ENCODE measurements around the gene WIPF1.

Gene WIPF1

DNA sequence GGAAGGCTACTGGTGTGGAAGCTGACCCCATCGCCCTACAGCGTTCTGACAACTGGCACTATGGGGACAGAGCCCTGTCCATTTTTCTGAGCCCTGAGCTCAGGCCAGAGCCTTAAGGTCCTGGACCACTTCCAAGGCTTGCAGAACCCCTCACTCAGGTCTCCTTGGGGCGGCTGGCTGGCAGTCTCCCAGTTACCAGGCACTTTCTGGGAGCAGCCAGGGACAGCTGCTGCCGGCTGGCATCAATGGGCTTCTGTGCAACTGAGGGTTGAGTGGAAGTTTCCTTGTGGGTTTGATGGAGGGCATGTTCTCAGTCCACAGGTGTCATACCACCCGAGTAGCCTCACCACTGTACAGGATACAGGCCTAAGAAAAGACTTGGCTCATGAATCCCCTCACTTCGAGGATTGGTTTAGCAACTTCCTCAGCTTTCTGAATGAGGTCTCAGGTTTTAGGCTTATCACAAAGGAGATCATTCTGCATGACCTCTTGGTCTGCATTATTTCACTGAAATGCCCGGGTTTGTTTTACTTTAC, 27.4 kb upstream of the WIPF1 start:
- no peak overlapping the region for H3K23ac ChIP-seq (ENCODE audit: low read length)
- no peaks in the 10 kb centered on the region for H3K79me2 ChIP-seq (ENCODE audit: control insufficient read depth, insufficient read depth, low read length)
- H3K56ac ChIP-seq (ENCODE audit: low read length), result no peak overlapping the region
- no CpG with 5 or more reads among the region's 7 CpGs for whole genome bisulfite sequencing (ENCODE audit: extremely low coverage, insufficient coverage, low lambda C conversion rate)
- H3K4me2 ChIP-seq (ENCODE audit: low read length), result no peak overlapping the region
- H4K5ac ChIP-seq (ENCODE audit: low read length), result no peak overlapping the region
- H3K9ac ChIP-seq (ENCODE audit: low read length), result no peak overlapping the region
- no peaks in the 10 kb centered on the region for H3K36me3 ChIP-seq (ENCODE audit: control insufficient read depth, insufficient read depth, low read length)
- H2BK5ac ChIP-seq (ENCODE audit: low read length), result no peak overlapping the region
- H3K4ac ChIP-seq (ENCODE audit: low read depth, low read length), result no peak overlapping the region
- no peak overlapping the region for H2BK120ac ChIP-seq (ENCODE audit: low read depth, low read length)
- no peak overlapping the region for H2AK5ac ChIP-seq (ENCODE audit: low read length)
- H3K27me3 ChIP-seq (ENCODE audit: insufficient read depth, low read length, poor library complexity), result no peaks in the 10 kb centered on the region
- no peak overlapping the region for H4K8ac ChIP-seq (ENCODE audit: low read depth, low read length)
- H3K18ac ChIP-seq (ENCODE audit: low read length), result no peak overlapping the region
- no peaks in the 10 kb centered on the region for H3K4me1 ChIP-seq (ENCODE audit: control insufficient read depth, low read depth, low read length)
- H3K27ac ChIP-seq (ENCODE audit: low read depth, low read length), result no peak overlapping the region
- H3K4me3 ChIP-seq (ENCODE audit: low read length), result no peak overlapping the region
- DNase-seq, result no peak
- H2BK15ac ChIP-seq (replicated peaks; ENCODE audit: low read depth), result no peak overlapping the region
- no peaks in the 10 kb centered on the region for H3K79me1 ChIP-seq (ENCODE audit: low read length)

- Histone ChIP-seq H3K56ac (ENCODE audit: low read length) (no peak overlapping the region), H4K5ac (ENCODE audit: low read length) (no peak overlapping the region), H2BK5ac (ENCODE audit: low read length) (no peak overlapping the region), H3K9ac (ENCODE audit: low read length) (no peak overlapping the region), H2AK5ac (ENCODE audit: low read length) (no peak overlapping the region), H3K27me3 (ENCODE audit: insufficient read depth, low read length, poor library complexity) (no peaks in the 10 kb centered on the region), H4K8ac (ENCODE audit: low read depth, low read length) (no peak overlapping the region), H3K18ac (ENCODE audit: low read length) (no peak overlapping the region), H2BK15ac (replicated peaks; ENCODE audit: low read depth) (no peak overlapping the region), H3K4me1 (ENCODE audit: control insufficient read depth, low read depth, low read length) (no peaks in the 10 kb centered on the region), H3K27ac (ENCODE audit: low read depth, low read length) (no peak overlapping the region), H3K4me3 (ENCODE audit: low read length) (no peak overlapping the region), H2BK120ac (ENCODE audit: low read depth, low read length) (no peak overlapping the region), H3K4me2 (ENCODE audit: low read length) (no peak overlapping the region), H3K79me2 (ENCODE audit: control insufficient read depth, insufficient read depth, low read length) (no peaks in the 10 kb centered on the region), H3K79me1 (ENCODE audit: low read length) (no peaks in the 10 kb centered on the region), H3K4ac (ENCODE audit: low read depth, low read length) (no peak overlapping the region), H3K36me3 (ENCODE audit: control insufficient read depth, insufficient read depth, low read length) (no peaks in the 10 kb centered on the region), H3K23ac (ENCODE audit: low read length) (no peak overlapping the region)
- no peak for DNase-seq
Observed at GRCh38 chr2:174623690-174624089, 26.1 kb upstream of the WIPF1 start.

DNA sequence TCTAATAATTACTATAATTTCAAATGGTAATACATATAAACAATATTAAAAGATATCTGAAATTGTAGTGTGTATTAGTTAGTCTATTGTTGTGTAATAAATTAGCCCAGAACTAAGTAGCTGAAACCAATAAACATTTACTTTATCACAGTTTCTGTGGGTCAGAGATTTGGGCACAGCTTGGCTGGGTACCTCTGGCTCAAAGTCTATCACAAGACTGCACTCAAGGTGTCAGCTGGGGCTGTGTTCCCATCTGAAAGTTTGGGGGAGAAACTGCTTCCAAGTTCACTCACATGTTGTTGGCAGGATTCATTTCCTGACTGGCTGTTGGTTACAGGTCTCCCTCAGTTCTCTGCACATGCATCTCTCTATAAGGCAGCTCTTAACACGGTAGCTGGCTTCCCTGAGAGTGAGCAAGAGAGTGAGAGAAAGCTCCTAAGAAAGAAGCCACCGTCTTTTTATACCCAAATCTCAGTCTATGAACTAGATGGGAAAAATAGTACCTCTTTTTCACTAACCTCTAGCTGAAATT, 25.6 kb upstream of the WIPF1 start:
- Histone ChIP-seq H4K5ac (ENCODE audit: low read length) (no peak overlapping the region), H3K18ac (ENCODE audit: low read length) (no peak overlapping the region), H3K4ac (ENCODE audit: low read depth, low read length) (no peak overlapping the region), H3K4me2 (ENCODE audit: low read length) (no peak overlapping the region), H2AK5ac (ENCODE audit: low read length) (no peak overlapping the region), H3K79me1 (ENCODE audit: low read length) (no peaks in the 10 kb centered on the region), H3K56ac (ENCODE audit: low read length) (no peak overlapping the region), H2BK5ac (ENCODE audit: low read length) (no peak overlapping the region), H2BK15ac (replicated peaks; ENCODE audit: low read depth) (no peak overlapping the region), H3K27me3 (ENCODE audit: insufficient read depth, low read length, poor library complexity) (no peaks in the 10 kb centered on the region), H3K4me3 (ENCODE audit: low read length) (no peak overlapping the region), H3K27ac (ENCODE audit: low read depth, low read length) (no peak overlapping the region), H4K8ac (ENCODE audit: low read depth, low read length) (no peak overlapping the region), H2BK120ac (ENCODE audit: low read depth, low read length) (no peak overlapping the region), H3K9ac (ENCODE audit: low read length) (no peak overlapping the region), H3K79me2 (ENCODE audit: control insufficient read depth, insufficient read depth, low read length) (no peaks in the 10 kb centered on the region), H3K4me1 (ENCODE audit: control insufficient read depth, low read depth, low read length) (no peaks in the 10 kb centered on the region), H3K23ac (ENCODE audit: low read length) (no peak overlapping the region), H3K36me3 (ENCODE audit: control insufficient read depth, insufficient read depth, low read length) (no peaks in the 10 kb centered on the region)
- no peak for DNase-seq
- no CpG with 5 or more reads among the region's 2 CpGs for WGBS (ENCODE audit: extremely low coverage, insufficient coverage, low lambda C conversion rate)

GRCh38 chr2:174621323-174621722, 23.7 kb upstream of the WIPF1 start:
- Histone ChIP-seq H3K23ac (ENCODE audit: low read length) (no peak overlapping the region), H3K79me1 (ENCODE audit: low read length) (no peaks in the 10 kb centered on the region), H3K4ac (ENCODE audit: low read depth, low read length) (no peak overlapping the region), H4K8ac (ENCODE audit: low read depth, low read length) (no peak overlapping the region), H2BK120ac (ENCODE audit: low read depth, low read length) (no peak overlapping the region), H3K4me2 (ENCODE audit: low read length) (no peak overlapping the region), H3K4me3 (ENCODE audit: low read length) (no peak overlapping the region), H3K79me2 (ENCODE audit: control insufficient read depth, insufficient read depth, low read length) (no peaks in the 10 kb centered on the region), H3K56ac (ENCODE audit: low read length) (no peak overlapping the region), H3K9ac (ENCODE audit: low read length) (no peak overlapping the region), H4K5ac (ENCODE audit: low read length) (no peak overlapping the region), H2BK5ac (ENCODE audit: low read length) (no peak overlapping the region), H3K27ac (ENCODE audit: low read depth, low read length) (no peak overlapping the region), H3K27me3 (ENCODE audit: insufficient read depth, low read length, poor library complexity) (no peaks in the 10 kb centered on the region), H2AK5ac (ENCODE audit: low read length) (no peak overlapping the region), H3K36me3 (ENCODE audit: control insufficient read depth, insufficient read depth, low read length) (no peaks in the 10 kb centered on the region), H2BK15ac (replicated peaks; ENCODE audit: low read depth) (no peak overlapping the region), H3K18ac (ENCODE audit: low read length) (no peak overlapping the region), H3K4me1 (ENCODE audit: control insufficient read depth, low read depth, low read length) (no peaks in the 10 kb centered on the region)
- WGBS (ENCODE audit: extremely low coverage, insufficient coverage, low lambda C conversion rate), result no CpG with 5 or more reads among the region's 3 CpGs
- DNase-seq, result no peak

DNA sequence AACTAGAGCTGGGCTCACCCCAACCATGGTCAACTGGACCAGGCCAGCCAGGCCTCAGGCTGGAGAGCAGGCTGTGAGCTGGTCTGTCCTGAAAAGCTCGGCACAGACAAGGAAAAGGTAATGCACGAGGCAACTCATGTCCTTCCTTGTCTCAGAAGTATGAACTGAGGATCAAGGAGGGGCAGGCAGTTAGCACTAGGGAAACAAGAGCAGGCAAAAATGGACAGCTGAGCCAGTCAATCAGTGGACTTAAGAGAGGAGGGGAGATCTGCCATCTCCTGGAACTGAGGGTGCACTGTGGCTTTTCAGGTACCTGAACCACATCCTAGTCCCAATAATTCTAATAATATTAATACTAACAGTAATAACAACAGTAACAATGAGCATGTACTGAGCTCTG, 20.6 kb upstream of the WIPF1 start:
- Histone ChIP-seq H3K56ac (ENCODE audit: low read length) (no peak overlapping the region), H3K18ac (ENCODE audit: low read length) (no peak overlapping the region), H3K27me3 (ENCODE audit: insufficient read depth, low read length, poor library complexity) (no peaks in the 10 kb centered on the region), H4K5ac (ENCODE audit: low read length) (no peak overlapping the region), H2BK120ac (ENCODE audit: low read depth, low read length) (no peak overlapping the region), H3K79me2 (ENCODE audit: control insufficient read depth, insufficient read depth, low read length) (no peaks in the 10 kb centered on the region), H3K23ac (ENCODE audit: low read length) (no peak overlapping the region), H3K4me2 (ENCODE audit: low read length) (no peak overlapping the region), H2BK15ac (replicated peaks; ENCODE audit: low read depth) (no peak overlapping the region), H3K4me3 (ENCODE audit: low read length) (no peak overlapping the region), H3K79me1 (ENCODE audit: low read length) (no peaks in the 10 kb centered on the region), H3K4ac (ENCODE audit: low read depth, low read length) (no peak overlapping the region), H2BK5ac (ENCODE audit: low read length) (no peak overlapping the region), H3K9ac (ENCODE audit: low read length) (no peak overlapping the region), H3K36me3 (ENCODE audit: control insufficient read depth, insufficient read depth, low read length) (no peaks in the 10 kb centered on the region), H3K4me1 (ENCODE audit: control insufficient read depth, low read depth, low read length) (no peaks in the 10 kb centered on the region), H4K8ac (ENCODE audit: low read depth, low read length) (no peak overlapping the region), H3K27ac (ENCODE audit: low read depth, low read length) (no peak overlapping the region), H2AK5ac (ENCODE audit: low read length) (no peak overlapping the region)
- DNase-seq, result no peak
- WGBS (ENCODE audit: extremely low coverage, insufficient coverage, low lambda C conversion rate), result no CpG with 5 or more reads among the region's 2 CpGs

DNA sequence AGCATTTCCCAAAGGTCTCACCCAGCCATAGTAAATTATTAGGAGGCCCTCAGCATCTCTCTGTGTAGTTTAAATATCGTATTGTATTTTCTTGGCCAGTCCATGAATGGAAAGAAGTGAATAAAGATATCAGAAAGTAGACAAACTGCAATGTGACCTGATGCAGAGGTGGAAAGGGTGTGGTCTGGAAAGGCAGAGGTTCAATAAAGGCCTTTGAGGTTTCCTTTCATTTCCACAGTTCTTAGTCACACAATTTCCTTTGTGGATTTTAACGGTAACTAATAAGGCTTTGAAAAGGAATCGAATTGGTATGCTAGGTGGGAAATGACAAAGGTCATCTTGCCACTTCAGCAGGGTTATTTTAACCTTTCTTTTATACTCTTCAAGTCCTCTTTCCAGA, 20.1 kb upstream of the WIPF1 start:
- no peak overlapping the region for H2AK5ac ChIP-seq (ENCODE audit: low read length)
- no peak overlapping the region for H3K23ac ChIP-seq (ENCODE audit: low read length)
- H3K9ac ChIP-seq (ENCODE audit: low read length), result no peak overlapping the region
- no peak overlapping the region for H3K4ac ChIP-seq (ENCODE audit: low read depth, low read length)
- no peak overlapping the region for H4K8ac ChIP-seq (ENCODE audit: low read depth, low read length)
- no peaks in the 10 kb centered on the region for H3K79me2 ChIP-seq (ENCODE audit: control insufficient read depth, insufficient read depth, low read length)
- no peak overlapping the region for H4K5ac ChIP-seq (ENCODE audit: low read length)
- no peaks in the 10 kb centered on the region for H3K79me1 ChIP-seq (ENCODE audit: low read length)
- no peak overlapping the region for H3K27ac ChIP-seq (ENCODE audit: low read depth, low read length)
- H3K27me3 ChIP-seq (ENCODE audit: insufficient read depth, low read length, poor library complexity), result no peaks in the 10 kb centered on the region
- H3K56ac ChIP-seq (ENCODE audit: low read length), result no peak overlapping the region
- no peak for DNase-seq
- no peak overlapping the region for H3K4me3 ChIP-seq (ENCODE audit: low read length)
- H3K4me2 ChIP-seq (ENCODE audit: low read length), result no peak overlapping the region
- H3K18ac ChIP-seq (ENCODE audit: low read length), result no peak overlapping the region
- H3K4me1 ChIP-seq (ENCODE audit: control insufficient read depth, low read depth, low read length), result no peaks in the 10 kb centered on the region
- no peak overlapping the region for H2BK5ac ChIP-seq (ENCODE audit: low read length)
- H3K36me3 ChIP-seq (ENCODE audit: control insufficient read depth, insufficient read depth, low read length), result no peaks in the 10 kb centered on the region
- no CpG with 5 or more reads among the region's 3 CpGs for WGBS (ENCODE audit: extremely low coverage, insufficient coverage, low lambda C conversion rate)
- no peak overlapping the region for H2BK120ac ChIP-seq (ENCODE audit: low read depth, low read length)
- H2BK15ac ChIP-seq (replicated peaks; ENCODE audit: low read depth), result no peak overlapping the region

Data from mesendoderm (in vitro differentiated cells).